HepG2 (cell line): ENCODE data around the gene FBF1. TPM values are rescaled to one million over a fixed set of nuclear protein-coding genes. Genes with fewer than 3 reads are reported as not detected.
A peak's percentile ranks its signal among the peaks of the same experiment; 100 is the strongest.

Source experiments
- ATAC-seq: fragments of 200-7000 bp; cut with Tn5 transposase; 3 replicates; pipeline ENCODE4 v1.9.1; 2020; ENCODE audit warnings: mild to moderate bottlenecking, moderate library complexity
- BruUV-seq: library from RNA; stranded (reverse); fragments of 400-500 nt; replicated peaks from 2 replicates; lab custom pipeline; 2021; lab: Mats Ljungman, UMichigan
- CTCF ChIA-PET: fragments of 300-600 bp; formaldehyde crosslinking; extraction: SDS; loops from one replicate; lab custom pipeline; 2021; ENCODE audit warnings: low total read pairs, inconsistent platforms, low intra/inter-chr PET ratio; lab: Yijun Ruan, JAX
- POLR2A ChIA-PET: fragments of 350-600 bp; sonication (Branson Sonifier 250); formaldehyde crosslinking; loops from one replicate; lab custom pipeline; 2020; ENCODE audit warnings: antibody characterized with exemption, inconsistent platforms; lab: Yijun Ruan, JAX
- DNase-seq: peaks from one replicate; pipeline ENCODE4 v3.0.0-alpha.2; 2015; ENCODE audit warnings: low spot score
- FAIRE-seq: peaks from 3 replicates; lab custom pipeline; 2011; peaks lifted over from hg19 to GRCh38; lab: Jason Lieb, UNC
- H2AFZ ChIP-seq: one replicate; pipeline ENCODE4 v1.6.1; 2011; ENCODE audit warnings: low read length, inconsistent platforms
- H3K27ac ChIP-seq: fragments of 300-600 bp; 3 replicates; pipeline ENCODE4 v1.8.0; 2011; ENCODE audit warnings: mixed run types, mild to moderate bottlenecking, mixed read lengths, low read length, inconsistent platforms; ENCODE audit not compliant: insufficient read depth; ENCODE audit errors: extremely low read length
- H3K27me3 ChIP-seq, 2 experiments: fragments of 200-600 bp in 1 of 2; 2 replicates in 1 of 2; 3 replicates in 1 of 2; pipeline versions ENCODE4 v1.6.0 to v1.8.0; 2011; ENCODE audit warnings: low read length in 2 of 2, mild to moderate bottlenecking in 2 of 2, moderate library complexity in 2 of 2, inconsistent platforms in 1 of 2; ENCODE audit not compliant: insufficient read depth in 2 of 2, control insufficient read depth in 1 of 2
- H3K36me3 ChIP-seq, 2 experiments: fragments of 200-600 bp in 1 of 2; replicated peaks in 1 of 2; 2 replicates in 1 of 2; 3 replicates in 1 of 2; pipeline versions ENCODE4 v1.5.1 to v1.8.0; 2011; ENCODE audit warnings: low read length in 2 of 2, inconsistent platforms in 1 of 2; ENCODE audit not compliant: insufficient read depth in 2 of 2, control insufficient read depth in 1 of 2
- H3K4me1 ChIP-seq: 2 replicates; pipeline ENCODE4 v1.5.1; 2012; ENCODE audit warnings: low read length, inconsistent platforms; ENCODE audit not compliant: insufficient read depth
- H3K4me2 ChIP-seq: 2 replicates; pipeline ENCODE4 v1.6.0; 2011; ENCODE audit warnings: low read depth, low read length, inconsistent platforms
- H3K4me3 ChIP-seq, 3 experiments: fragments of 200-600 bp in 1 of 3; sonication (generic), shearing (Covaris generic) in 1 of 3; replicated peaks in 1 of 3; 2 replicates each; pipeline ENCODE4 v1.5.1; 2011 to 2016; ENCODE audit warnings: low read length in 3 of 3, inconsistent platforms in 2 of 3, low read depth in 2 of 3, mild to moderate bottlenecking in 2 of 3, control low read depth in 1 of 3, mixed read lengths in 1 of 3; ENCODE audit not compliant: insufficient read depth in 1 of 3
- H3K79me2 ChIP-seq: one replicate; pipeline ENCODE4 v1.6.1; 2011; ENCODE audit warnings: low read length, inconsistent platforms; ENCODE audit not compliant: insufficient read depth
- H3K9ac ChIP-seq: 2 replicates; pipeline ENCODE4 v1.6.0; 2011; ENCODE audit warnings: mild to moderate bottlenecking, low read depth, low read length, inconsistent platforms; ENCODE audit not compliant: insufficient read depth
- H3K9me3 ChIP-seq: 2 replicates; pipeline ENCODE4 v1.5.1; 2012; ENCODE audit warnings: mild to moderate bottlenecking, low read length
- H4K20me1 ChIP-seq: 2 replicates; pipeline ENCODE4 v1.6.0; 2011; ENCODE audit warnings: inconsistent platforms, mild to moderate bottlenecking, low read length, moderate library complexity; ENCODE audit not compliant: insufficient read depth
- CBFB ChIP-seq: sonication (generic); formaldehyde crosslinking; IDR thresholded peaks from 2 replicates; pipeline ENCODE4 v1.4.0; 2020; ENCODE audit warnings: missing genetic modification reagents
- CHD4 ChIP-seq: fragments of 200-600 bp; sonication (generic); IDR thresholded peaks from 2 replicates; pipeline ENCODE4 v1.7.0; 2017; ENCODE audit warnings: mild to moderate bottlenecking, low read length, borderline replicate concordance
- GLI4 ChIP-seq: sonication (generic); formaldehyde crosslinking; IDR thresholded peaks from 2 replicates; pipeline ENCODE4 v1.5.1; 2020; ENCODE audit warnings: missing genetic modification reagents, mild to moderate bottlenecking, moderate library complexity, borderline replicate concordance
- GTF2F1 ChIP-seq: fragments of 150-350 bp; IDR thresholded peaks from 2 replicates; pipeline ENCODE4 v1.6.1; 2014; ENCODE audit warnings: low read length
- IKZF1 ChIP-seq: fragments of 450-650 bp; IDR thresholded peaks from 2 replicates; pipeline ENCODE4 v1.7.1; 2016
- IRX3 ChIP-seq: sonication (generic); formaldehyde crosslinking; IDR thresholded peaks from 2 replicates; pipeline ENCODE4 v1.8.1; 2023; ENCODE audit warnings: mild to moderate bottlenecking, low read depth, missing genetic modification reagents, borderline replicate concordance
- NFATC3 ChIP-seq: sonication (generic); formaldehyde crosslinking; IDR thresholded peaks from 2 replicates; pipeline ENCODE4 v1.5.1; 2020; ENCODE audit warnings: mild to moderate bottlenecking, missing genetic modification reagents
- PITX1 ChIP-seq: sonication (generic); formaldehyde crosslinking; IDR thresholded peaks from 2 replicates; pipeline ENCODE4 v1.5.1; 2020; ENCODE audit warnings: mild to moderate bottlenecking, missing genetic modification reagents
- RBAK ChIP-seq: sonication (generic); formaldehyde crosslinking; IDR thresholded peaks from 2 replicates; pipeline ENCODE4 v1.5.1; 2020; ENCODE audit warnings: mild to moderate bottlenecking, missing genetic modification reagents
- RORA ChIP-seq: sonication (generic); formaldehyde crosslinking; IDR thresholded peaks from 2 replicates; pipeline ENCODE4 v1.5.0; 2020; ENCODE audit warnings: mild to moderate bottlenecking, missing genetic modification reagents, moderate library complexity
- SIX1 ChIP-seq: sonication (generic); formaldehyde crosslinking; IDR thresholded peaks from 2 replicates; pipeline ENCODE4 v1.4.0; 2020; ENCODE audit warnings: missing genetic modification reagents, borderline replicate concordance
- TOE1 ChIP-seq: sonication (generic); formaldehyde crosslinking; IDR thresholded peaks from 2 replicates; pipeline ENCODE4 v1.4.0; 2020; ENCODE audit warnings: mild to moderate bottlenecking, missing genetic modification reagents
- YEATS4 ChIP-seq: sonication (generic); formaldehyde crosslinking; IDR thresholded peaks from 2 replicates; pipeline ENCODE4 v1.4.0; 2020; ENCODE audit warnings: missing genetic modification reagents, borderline replicate concordance
- ZEB1 ChIP-seq: IDR thresholded peaks from 2 replicates; pipeline ENCODE4 v1.6.1; 2012; ENCODE audit warnings: mild to moderate bottlenecking, low read depth, inconsistent platforms; ENCODE audit not compliant: insufficient replicate concordance
- ZFP37 ChIP-seq: sonication (generic); formaldehyde crosslinking; IDR thresholded peaks from 2 replicates; pipeline ENCODE4 v1.4.0; 2020; ENCODE audit warnings: missing genetic modification reagents, borderline replicate concordance
- ZFP90 ChIP-seq: sonication (generic); formaldehyde crosslinking; IDR thresholded peaks from 2 replicates; pipeline ENCODE4 v1.8.0; 2022; ENCODE audit warnings: missing genetic modification reagents, mild to moderate bottlenecking, inconsistent platforms, borderline replicate concordance
- ZNF225 ChIP-seq: sonication (generic); formaldehyde crosslinking; IDR thresholded peaks from 2 replicates; pipeline ENCODE4 v1.4.0; 2020; ENCODE audit warnings: mild to moderate bottlenecking, missing genetic modification reagents
- ZNF30 ChIP-seq: sonication (generic); formaldehyde crosslinking; IDR thresholded peaks from 2 replicates; pipeline ENCODE4 v1.5.0; 2020; ENCODE audit warnings: mild to moderate bottlenecking, missing genetic modification reagents
- ZNF451 ChIP-seq: sonication (generic); formaldehyde crosslinking; IDR thresholded peaks from 2 replicates; pipeline ENCODE4 v1.5.0; 2020; ENCODE audit warnings: mild to moderate bottlenecking, missing genetic modification reagents
- ZNF652 ChIP-seq: IDR thresholded peaks from 2 replicates; pipeline ENCODE4 v1.6.1; 2016; ENCODE audit warnings: low read depth, borderline replicate concordance
- ZNF749 ChIP-seq: sonication (generic); formaldehyde crosslinking; IDR thresholded peaks from 2 replicates; pipeline ENCODE4 v1.8.0; 2022; ENCODE audit warnings: mild to moderate bottlenecking, missing genetic modification reagents, moderate library complexity, borderline replicate concordance
- ZNF761 ChIP-seq: sonication (generic); formaldehyde crosslinking; conservative IDR thresholded peaks from 2 replicates; pipeline ENCODE4 v1.4.0; 2020; ENCODE audit warnings: mild to moderate bottlenecking, missing genetic modification reagents
- WGBS: methylation state at CpG from one replicate; pipeline ENCODE4 v1.1.6; 2017; ENCODE audit warnings: low lambda C conversion rate; 5-methylcytosine and 5-hydroxymethylcytosine counted together
- in situ Hi-C: cut with HindIII; loops from 2 replicates; pipeline ENCODE4 v1.10.0; 2017; ENCODE audit warnings: low pct_unique_long_range_greater_than_20kb; ENCODE audit not compliant: extremely low pct_ligation_motif_present
- intact Hi-C: fragments of 100-400 bp; cut with micrococcal nuclease; formaldehyde crosslinking; loops from one replicate; pipeline ENCODE4 v1.10.0; 2022; ENCODE audit not compliant: unreplicated experiment
- polyA plus RNA-seq, 8 experiments: library from polyadenylated mRNA; depleted of rRNA in 3 of 8; stranded (reverse) in 7 of 8; unstranded in 1 of 8; fragments of >200 nt; fragmentation: Illumina TruSeq in 4 of 8; extraction: Trizol in 4 of 8; gene quantifications; 2 replicates each; pipeline versions ENCODE4 v1.2.1 to v1.2.3, GENCODE V29; 2011 to 2016; ENCODE audit warnings: low read depth in 4 of 8, missing spikeins in 1 of 8, mixed read lengths in 1 of 8; ENCODE audit not compliant: insufficient read depth in 1 of 8
- total RNA-seq, 5 experiments: library from RNA; depleted of rRNA; stranded (reverse); fragments of >200 nt; fragmentation: Illumina TruSeq; extraction: Trizol; gene quantifications; 2 replicates each; pipeline ENCODE4 v1.2.3, GENCODE V29; 2016; ENCODE audit warnings: low read depth in 1 of 5
- TF ChIP-seq, protein P1 (sequence below): IDR thresholded peaks from 2 replicates; pipeline ENCODE4 v1.6.1; 2016; ENCODE audit warnings: low read depth, borderline replicate concordance
- TF ChIP-seq, protein P2 (sequence below): sonication (generic); formaldehyde crosslinking; IDR thresholded peaks from 2 replicates; pipeline ENCODE4 v1.8.1; 2023; ENCODE audit warnings: missing genetic modification reagents, inconsistent platforms, borderline replicate concordance
- TF ChIP-seq, protein P3 (sequence below): sonication (generic); formaldehyde crosslinking; IDR thresholded peaks from 2 replicates; pipeline ENCODE4 v1.4.0; 2020; ENCODE audit warnings: low read depth, mild to moderate bottlenecking, missing genetic modification reagents

The FBF1 gene
- total and polyA plus RNA-seq, 2 of the 13 experiments (the other 11 are each of a cell fraction or from before 2014, with no cell fraction given) = 2.4 to 8.1 TPM

DNA sequence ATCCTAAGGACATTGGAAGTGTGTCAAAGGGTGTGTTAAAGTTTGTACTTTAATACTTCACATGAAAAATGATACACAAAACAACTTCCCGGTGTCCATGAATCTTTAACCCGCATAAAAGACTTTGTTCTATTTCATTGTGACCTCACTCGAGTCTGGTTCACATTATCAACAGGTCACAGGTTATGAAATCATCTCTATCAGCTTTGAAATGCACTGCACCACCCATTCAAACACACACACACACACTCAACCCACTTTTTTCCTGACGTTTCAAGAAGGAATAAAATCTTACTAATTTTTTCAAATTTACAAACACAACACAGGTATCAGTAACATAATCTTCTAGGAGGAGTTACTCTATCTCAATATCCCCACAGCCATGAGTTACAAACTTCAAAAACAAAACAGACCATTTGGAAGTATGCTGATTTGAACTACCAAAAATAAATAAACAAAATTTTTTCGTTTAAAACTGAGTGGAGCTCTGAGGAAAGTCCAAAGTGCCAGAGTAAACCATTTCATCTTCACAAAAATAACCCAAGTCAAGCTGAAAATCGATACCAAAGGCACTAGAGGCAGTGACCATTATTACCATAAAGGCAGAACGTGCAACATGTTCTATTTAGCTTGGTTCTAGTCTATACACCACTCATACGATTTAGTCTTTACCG is 35.5 kb upstream of the FBF1 start:
- Histone ChIP-seq H3K4me1 (peaks cover 80% of the 10 kb centered on the region), H3K27ac (peak overlapping the region; percentile 99), H3K36me3 (peaks cover 2 to 27% of the 10 kb centered on the region in 2 experiments), H3K79me2 (peaks cover 66% of the 10 kb centered on the region), H3K4me3 (peak overlapping the region; percentile 74 to 98 (median 93)), H3K4me2 (peak overlapping the region; percentile 87), H3K27me3 (no peaks in the 10 kb centered on the region; a peak in 1 of 5 replicates), H3K9me3 (no peaks in the 10 kb centered on the region), H3K9ac (peak overlapping the region; percentile 91), H2AFZ (no peak overlapping the region), H4K20me1 (peaks cover 3% of the 10 kb centered on the region; the same call in 1 of the 2 replicates)
- ATAC-seq (0 out of 3 replicates have a peak, but pooled peaks have one; percentile 6), DNase-seq (peak; percentile 89), FAIRE-seq (peak; percentile 49)
- BruUV-seq = TSS peak; percentile 36
- in situ Hi-C loops (no loop called here), intact Hi-C loops (no loop called here)
- ChIA-PET CTCF (no interaction called here), POLR2A (interaction anchor here (1.2 to 11.5 kb wide), 13 partner anchors 11 to 196 kb away, joined by 4 to 481 read pairs (median 8); partner anchors contain the start of genes CDK3, FBF1, MRPL38 and TRIM65)
- WGBS = under 1% methylated on average over 9 of the region's 9 CpGs
- TF ChIP-seq ZNF30 (CRISPR knock-in tag) (no peak), IKZF1 (no peak), GTF2F1 (no peak), CHD4 (no peak; the same call in 1 of the 2 replicates), NFATC3 (CRISPR knock-in tag) (no peak), IRX3 (CRISPR knock-in tag) (no peak), TOE1 (CRISPR knock-in tag) (no peak), ZEB1 (no peak), ZNF451 (CRISPR knock-in tag) (no peak), YEATS4 (CRISPR knock-in tag) (peak; percentile 54), ZNF761 (CRISPR knock-in tag) (no peak), ZNF225 (CRISPR knock-in tag) (no peak), ZNF749 (CRISPR knock-in tag) (no peak), ZNF652 (no peak; the same call in 1 of the 2 replicates), RORA (CRISPR knock-in tag) (no peak; the same call in 1 of the 2 replicates), ZFP37 (CRISPR knock-in tag) (no peak), GLI4 (no peak), RBAK (no peak), ZFP90 (CRISPR knock-in tag) (no peak), PITX1 (CRISPR knock-in tag) (peak; percentile 10; the same call in 1 of the 2 replicates), CBFB (CRISPR knock-in tag) (no peak), SIX1 (CRISPR knock-in tag) (peak; percentile 74)
- TF ChIP-seq, protein P1, sequence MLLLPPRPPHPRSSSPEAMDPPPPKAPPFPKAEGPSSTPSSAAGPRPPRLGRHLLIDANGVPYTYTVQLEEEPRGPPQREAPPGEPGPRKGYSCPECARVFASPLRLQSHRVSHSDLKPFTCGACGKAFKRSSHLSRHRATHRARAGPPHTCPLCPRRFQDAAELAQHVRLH (CRISPR knock-in tag) = no peak
- TF ChIP-seq, protein P2, sequence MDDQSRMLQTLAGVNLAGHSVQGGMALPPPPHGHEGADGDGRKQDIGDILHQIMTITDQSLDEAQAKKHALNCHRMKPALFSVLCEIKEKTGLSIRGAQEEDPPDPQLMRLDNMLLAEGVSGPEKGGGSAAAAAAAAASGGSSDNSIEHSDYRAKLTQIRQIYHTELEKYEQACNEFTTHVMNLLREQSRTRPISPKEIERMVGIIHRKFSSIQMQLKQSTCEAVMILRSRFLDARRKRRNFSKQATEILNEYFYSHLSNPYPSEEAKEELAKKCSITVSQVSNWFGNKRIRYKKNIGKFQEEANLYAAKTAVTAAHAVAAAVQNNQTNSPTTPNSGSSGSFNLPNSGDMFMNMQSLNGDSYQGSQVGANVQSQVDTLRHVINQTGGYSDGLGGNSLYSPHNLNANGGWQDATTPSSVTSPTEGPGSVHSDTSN = no peak
- TF ChIP-seq, protein P3, sequence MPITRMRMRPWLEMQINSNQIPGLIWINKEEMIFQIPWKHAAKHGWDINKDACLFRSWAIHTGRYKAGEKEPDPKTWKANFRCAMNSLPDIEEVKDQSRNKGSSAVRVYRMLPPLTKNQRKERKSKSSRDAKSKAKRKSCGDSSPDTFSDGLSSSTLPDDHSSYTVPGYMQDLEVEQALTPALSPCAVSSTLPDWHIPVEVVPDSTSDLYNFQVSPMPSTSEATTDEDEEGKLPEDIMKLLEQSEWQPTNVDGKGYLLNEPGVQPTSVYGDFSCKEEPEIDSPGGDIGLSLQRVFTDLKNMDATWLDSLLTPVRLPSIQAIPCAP (CRISPR knock-in tag) = no peak
